HG02678 (cell line): ENCODE data around the gene OR6A2.
"Not testable (repeated sequence)": the region's sequence is repeated elsewhere in the genome, so short reads cannot be mapped to it uniquely, and the experiment has no call there.

Source experiments
- ATAC-seq: cut with Tn5 transposase; IDR thresholded peaks from one replicate; pipeline ENCODE4 v1.9.1; 2021; ENCODE audit warnings: mild to moderate bottlenecking, moderate library complexity; ENCODE audit not compliant: unreplicated experiment

OR6A2 gene

GRCh38 chr11:6799402-6799801 lies at the start of gene OR6A2:
TSS of gene OR6A2 (minus strand) at chr11:6799689. CDS start at chr11:6795708, 3,981 bp downstream.
- ATAC-seq = no peak

GRCh38 chr11:6845383-6845782 lies 45.9 kb upstream of the OR6A2 start, which contains the start of gene OR10A5:
TSS of gene OR10A5 (plus strand) at chr11:6845683. CDS start at chr11:6845683, 0 bp downstream.
- ATAC-seq = no peak

- ATAC-seq = no peak
These were observed 44.9 kb upstream of the OR6A2 start for GRCh38 chr11:6844356-6844755.

- no peak for ATAC-seq
These were observed 44.2 kb upstream of the OR6A2 start for GRCh38 chr11:6843670-6844069.

GRCh38 chr11:6841694-6842093 lies 42.2 kb upstream of the OR6A2 start:
- ATAC-seq = no peak

GRCh38 chr11:6834021-6834420 lies 34.5 kb upstream of the OR6A2 start:
- ATAC-seq = no peak

- ATAC-seq = no peak
These were observed 33.9 kb upstream of the OR6A2 start for GRCh38 chr11:6833356-6833755.

GRCh38 chr11:6828103-6828502 lies 28.6 kb upstream of the OR6A2 start:
- no peak for ATAC-seq

- no peak for ATAC-seq
These were observed 25.8 kb upstream of the OR6A2 start for GRCh38 chr11:6825231-6825744.

- no peak for ATAC-seq
These were observed 24.8 kb upstream of the OR6A2 start for GRCh38 chr11:6824136-6824823.

GRCh38 chr11:6818967-6819366 lies 19.5 kb upstream of the OR6A2 start:
- no peak for ATAC-seq

GRCh38 chr11:6817694-6818093 lies 18.2 kb upstream of the OR6A2 start:
- no peak for ATAC-seq

GRCh38 chr11:6813656-6814055 lies 14.2 kb upstream of the OR6A2 start:
- ATAC-seq = no peak

GRCh38 chr11:6812390-6813005 lies 13.0 kb upstream of the OR6A2 start:
- ATAC-seq = peak; percentile 92

- not testable (repeated sequence) for ATAC-seq
These were observed 1.6 kb upstream of the OR6A2 start for GRCh38 chr11:6801075-6801474.

- ATAC-seq = no peak
These were observed 4.8 kb downstream of the OR6A2 start for GRCh38 chr11:6794639-6795038.

- ATAC-seq = no peak
These were observed 8.9 kb downstream of the OR6A2 start for GRCh38 chr11:6790546-6790945.

GRCh38 chr11:6782720-6783119 lies 16.8 kb downstream of the OR6A2 start, which contains the start of gene OR2AG1:
TSS of gene OR2AG1 (plus strand) at chr11:6783020. CDS start at chr11:6785038, 2,018 bp downstream.
- no peak for ATAC-seq

GRCh38 chr11:6780829-6781228 lies 18.7 kb downstream of the OR6A2 start:
- no peak for ATAC-seq

GRCh38 chr11:6778518-6778917 lies 21.0 kb downstream of the OR6A2 start:
- ATAC-seq = no peak

GRCh38 chr11:6771926-6772893 lies 27.3 kb downstream of the OR6A2 start, which contains the start of gene OR2AG2:
TSS of gene OR2AG2 (minus strand) at chr11:6771976. CDS start at chr11:6768957, 3,019 bp downstream.
- peak; percentile 87 for ATAC-seq
